ENCODE results near the gene MEIOB.

The MEIOB gene

GRCh38 chr16:1917056-1917664, 45.2 kb upstream of the MEIOB start:
- POLR2A ChIA-PET, result interaction anchor here (1.5 kb wide), 1 partner anchor 32 kb away, joined by 4 read pairs; no protein-coding TSS in a partner anchor
- DNase-seq (ENCODE audit: extremely low spot score), result no peak
- TF ChIP-seq L3MBTL2 (conservative IDR thresholded peaks at IDR 0.05) (no peak), FOXK2 (IDR thresholded peaks at IDR 0.05) (no peak), NFRKB (IDR thresholded peaks at IDR 0.05) (no peak), SP1 (IDR thresholded peaks at IDR 0.05) (no peak), FOXA1 (IDR thresholded peaks at IDR 0.05) (no peak)
- CTCF ChIA-PET, result interaction anchor here (0.6 to 0.8 kb wide), 2 partner anchors 19 to 33 kb away, joined by 3 read pairs; no protein-coding TSS in a partner anchor

- ChIA-PET POLR2A (interaction anchor here (1.5 to 2.0 kb wide), 2 partner anchors 32 to 48 kb away, joined by 4 to 7 read pairs; partner anchors contain the start of gene RPS2), CTCF (interaction anchor here (0.6 to 0.8 kb wide), 2 partner anchors 18 to 32 kb away, joined by 3 read pairs; no protein-coding TSS in a partner anchor)
- no peak for TF ChIP-seq FOXA1 (IDR thresholded peaks at IDR 0.05)
- no peak for TF ChIP-seq NFRKB (IDR thresholded peaks at IDR 0.05)
- TF ChIP-seq FOXK2 (IDR thresholded peaks at IDR 0.05), result no peak
- DNase-seq (ENCODE audit: extremely low spot score), result no peak
These were observed 44.7 kb upstream of the MEIOB start for GRCh38 chr16:1916640-1916990.

- ChIA-PET POLR2A (interaction anchor here (1.5 to 2.0 kb wide), 2 partner anchors 31 to 49 kb away, joined by 4 to 7 read pairs; partner anchors contain the start of gene RPS2), CTCF (interaction anchor here (0.8 kb wide), 1 partner anchor 32 kb away, joined by 3 read pairs; no protein-coding TSS in a partner anchor)
- no peak for TF ChIP-seq BHLHE40 (IDR thresholded peaks at IDR 0.05; ENCODE audit: borderline replicate concordance)
- no peak for TF ChIP-seq ELF4 (IDR thresholded peaks at IDR 0.05)
- TF ChIP-seq SUZ12 (IDR thresholded peaks at IDR 0.05), result no peak
- TF ChIP-seq NFRKB (IDR thresholded peaks at IDR 0.05), result no peak
- no peak for TF ChIP-seq ARNT (IDR thresholded peaks at IDR 0.05)
- no peak for TF ChIP-seq FOXA1 (IDR thresholded peaks at IDR 0.05)
- TF ChIP-seq CTBP1 (IDR thresholded peaks at IDR 0.05; ENCODE audit: borderline replicate concordance), result no peak
- TF ChIP-seq HDGF (IDR thresholded peaks at IDR 0.05; ENCODE audit: borderline replicate concordance), result no peak
- no peak for TF ChIP-seq FOXM1 (IDR thresholded peaks at IDR 0.05; ENCODE audit: borderline replicate concordance)
- TF ChIP-seq PKNOX1 (IDR thresholded peaks at IDR 0.05), result no peak
- no peak for TF ChIP-seq ZNF384 (IDR thresholded peaks at IDR 0.05)
- TF ChIP-seq TARDBP (IDR thresholded peaks at IDR 0.05), result no peak
- no peak for TF ChIP-seq LEF1 (IDR thresholded peaks at IDR 0.05; ENCODE audit: borderline replicate concordance)
- TF ChIP-seq FOXK2 (IDR thresholded peaks at IDR 0.05), result no peak
- no peak for DNase-seq (ENCODE audit: extremely low spot score)
These were observed 44.0 kb upstream of the MEIOB start for GRCh38 chr16:1915732-1916639.

- TF ChIP-seq HDGF (IDR thresholded peaks at IDR 0.05; ENCODE audit: borderline replicate concordance), result no peak
- TF ChIP-seq PKNOX1 (IDR thresholded peaks at IDR 0.05), result no peak
- TF ChIP-seq CTBP1 (IDR thresholded peaks at IDR 0.05; ENCODE audit: borderline replicate concordance), result no peak
- TF ChIP-seq NFRKB (IDR thresholded peaks at IDR 0.05), result no peak
- no peak for TF ChIP-seq SUZ12 (IDR thresholded peaks at IDR 0.05)
- TF ChIP-seq FOXM1 (IDR thresholded peaks at IDR 0.05; ENCODE audit: borderline replicate concordance), result no peak
- no peak for TF ChIP-seq LEF1 (IDR thresholded peaks at IDR 0.05; ENCODE audit: borderline replicate concordance)
- no peak for TF ChIP-seq FOXK2 (IDR thresholded peaks at IDR 0.05)
- TF ChIP-seq L3MBTL2 (conservative IDR thresholded peaks at IDR 0.05), result no peak
- TF ChIP-seq TARDBP (IDR thresholded peaks at IDR 0.05), result no peak
- no peak for TF ChIP-seq BHLHE40 (IDR thresholded peaks at IDR 0.05; ENCODE audit: borderline replicate concordance)
- no peak for TF ChIP-seq ELF4 (IDR thresholded peaks at IDR 0.05)
- no peak for TF ChIP-seq ARNT (IDR thresholded peaks at IDR 0.05)
- TF ChIP-seq SP1 (IDR thresholded peaks at IDR 0.05), result no peak
- TF ChIP-seq FOXA1 (IDR thresholded peaks at IDR 0.05), result no peak
- TF ChIP-seq ZNF384 (IDR thresholded peaks at IDR 0.05), result no peak
- CTCF ChIA-PET, result no interaction called here
- no peak for DNase-seq (ENCODE audit: extremely low spot score)
These were observed 43.0 kb upstream of the MEIOB start for GRCh38 chr16:1914988-1915387.

GRCh38 chr16:1914084-1914608, 42.2 kb upstream of the MEIOB start:
- DNase-seq (ENCODE audit: extremely low spot score), result no peak
- POLR2A ChIA-PET, result interaction anchor here (1.3 kb wide), 1 partner anchor 9 kb away, joined by 4 read pairs; no protein-coding TSS in a partner anchor
- TF ChIP-seq BHLHE40 (IDR thresholded peaks at IDR 0.05; ENCODE audit: borderline replicate concordance), result no peak
- no peak for TF ChIP-seq CTBP1 (IDR thresholded peaks at IDR 0.05; ENCODE audit: borderline replicate concordance)
- no peak for TF ChIP-seq SUZ12 (IDR thresholded peaks at IDR 0.05)
- TF ChIP-seq LEF1 (IDR thresholded peaks at IDR 0.05; ENCODE audit: borderline replicate concordance), result no peak
- no peak for TF ChIP-seq ELF4 (IDR thresholded peaks at IDR 0.05)
- no peak for TF ChIP-seq NFRKB (IDR thresholded peaks at IDR 0.05)
- TF ChIP-seq FOXK2 (IDR thresholded peaks at IDR 0.05), result no peak
- CTCF ChIA-PET, result no interaction called here

More at GRCh38 chr16:1914988-1915387, 43.0 kb upstream of the MEIOB start:
- POLR2A ChIA-PET, result interaction anchor here (1.3 to 2.0 kb wide), 2 partner anchors 8 to 50 kb away, joined by 4 to 7 read pairs; partner anchors contain the start of gene RPS2
